GM21447 (cell line): ENCODE results near the gene HEATR1.
"Not testable (repeated sequence)": the region's sequence is repeated elsewhere in the genome, so short reads cannot be mapped to it uniquely, and the experiment has no call there.

Experiments
- ATAC-seq: cut with Tn5 transposase; IDR thresholded peaks from one replicate; pipeline ENCODE4 v1.9.1; 2021; ENCODE audit not compliant: unreplicated experiment

Gene HEATR1

GRCh38 chr1:236602171-236602570, 2.1 kb downstream of the HEATR1 start:
- ATAC-seq, result no peak

GRCh38 chr1:236590553-236591150, 13.7 kb downstream of the HEATR1 start:
- ATAC-seq, result no peak

DNA sequence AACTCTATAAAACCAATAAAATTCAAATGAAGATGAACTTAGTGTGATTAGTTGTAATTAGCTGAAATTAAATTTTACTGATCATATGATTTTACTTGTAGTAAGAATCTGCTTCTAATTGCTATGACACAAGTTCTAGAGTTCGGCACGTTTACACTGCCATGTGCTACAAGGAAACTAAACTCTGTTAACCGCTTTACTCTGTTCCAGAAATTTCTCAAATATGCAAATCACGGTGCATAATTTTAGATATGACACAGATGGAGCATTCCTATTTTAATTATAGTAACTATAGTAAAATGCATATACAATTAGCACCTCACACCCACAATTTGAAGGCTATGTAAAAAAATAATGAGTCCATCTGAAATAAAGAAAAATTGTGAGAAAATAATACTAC, 14.8 kb downstream of the HEATR1 start:
- no peak for ATAC-seq

DNA sequence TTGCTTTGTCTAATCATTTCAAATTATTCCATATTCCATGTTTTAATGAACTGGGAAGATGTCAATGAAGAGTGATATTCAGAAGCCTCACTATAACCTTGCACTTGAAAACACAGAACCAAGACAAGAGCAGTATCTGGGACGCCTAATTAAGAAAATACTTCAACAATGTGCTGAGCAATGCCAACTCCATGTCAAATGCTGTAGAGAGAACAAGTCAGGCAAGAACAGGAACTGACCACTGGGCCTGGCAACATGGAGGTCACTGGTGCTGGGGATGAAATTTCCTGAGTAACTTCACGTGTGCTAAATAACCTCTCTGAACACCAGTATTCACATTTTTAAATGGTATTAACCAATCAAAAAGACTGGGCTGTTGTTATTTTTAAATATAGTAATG, 22.8 kb downstream of the HEATR1 start:
- no peak for ATAC-seq

- ATAC-seq, result not testable (repeated sequence)
Observed at GRCh38 chr1:236580404-236580803, 23.9 kb downstream of the HEATR1 start.

GRCh38 chr1:236578661-236579060, 25.7 kb downstream of the HEATR1 start:
- ATAC-seq, result no peak

- ATAC-seq, result not testable (repeated sequence)
Observed at GRCh38 chr1:236577041-236577440, 27.3 kb downstream of the HEATR1 start.

- no peak for ATAC-seq
Observed at GRCh38 chr1:236576004-236576403, 28.3 kb downstream of the HEATR1 start.

- ATAC-seq, result no peak
Observed at GRCh38 chr1:236575523-236575922, 28.8 kb downstream of the HEATR1 start.

- ATAC-seq, result no peak
Observed at GRCh38 chr1:236568285-236568894, 35.9 kb downstream of the HEATR1 start.

DNA sequence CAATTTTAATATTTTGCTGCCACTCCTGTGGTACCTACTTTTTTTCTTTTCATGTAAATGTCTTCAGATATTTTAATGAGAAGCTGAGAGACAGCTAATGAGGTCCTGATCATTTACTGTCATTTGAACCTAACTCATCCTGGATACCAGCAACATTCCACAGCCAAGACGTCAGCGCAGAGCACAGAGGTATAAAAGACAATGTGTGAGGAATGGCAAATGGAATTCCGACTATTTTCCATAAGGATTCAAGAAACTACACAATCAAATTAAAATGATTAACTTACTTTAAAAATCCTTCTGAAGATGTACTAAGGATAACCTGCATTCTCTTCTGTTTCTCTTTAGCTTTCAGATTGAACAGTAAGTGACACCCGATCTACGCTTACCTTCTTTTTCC, 38.8 kb downstream of the HEATR1 start:
- no peak for ATAC-seq

DNA sequence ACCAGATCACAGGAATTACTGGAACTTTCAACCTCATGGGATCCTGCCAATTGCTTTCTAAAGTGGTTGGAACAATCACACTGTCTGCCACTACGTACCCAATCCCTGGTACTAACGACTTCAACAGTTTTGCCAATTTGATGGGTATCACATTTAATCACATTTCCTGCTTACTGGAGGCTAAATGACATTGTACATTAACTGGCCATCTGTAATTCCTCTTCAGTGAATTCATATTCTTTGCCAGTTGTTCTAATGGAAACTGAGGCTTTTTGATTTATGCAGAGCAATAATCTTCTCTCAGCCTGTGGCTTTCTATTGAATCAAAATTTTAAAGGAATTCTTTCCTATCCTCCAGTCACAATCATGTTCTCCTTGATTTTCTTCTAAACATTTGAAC, 42.3 kb downstream of the HEATR1 start:
- ATAC-seq, result no peak

GRCh38 chr1:236560213-236560771, 44.0 kb downstream of the HEATR1 start:
- no peak for ATAC-seq

GRCh38 chr1:236558846-236559245, 45.5 kb downstream of the HEATR1 start:
- ATAC-seq, result no peak

- ATAC-seq, result no peak
Observed at GRCh38 chr1:236558081-236558480, 46.2 kb downstream of the HEATR1 start.

GRCh38 chr1:236556606-236557005, 47.7 kb downstream of the HEATR1 start:
- ATAC-seq, result no peak

GRCh38 chr1:236553370-236553769, 50.9 kb downstream of the HEATR1 start:
- no peak for ATAC-seq

- ATAC-seq, result no peak
Observed at GRCh38 chr1:236552901-236553300, 51.4 kb downstream of the HEATR1 start.

- no peak for ATAC-seq
Observed at GRCh38 chr1:236552096-236552495, 52.2 kb downstream of the HEATR1 start.

- ATAC-seq, result no peak
Observed at GRCh38 chr1:236550961-236551851, 53.1 kb downstream of the HEATR1 start.

- no peak for ATAC-seq
Observed at GRCh38 chr1:236548452-236548851, 55.9 kb downstream of the HEATR1 start.
